ENCODE measurements around the gene WNT6.
"Not testable (repeated sequence)": the region's sequence is repeated elsewhere in the genome, so short reads cannot be mapped to it uniquely, and the experiment has no call there.

WNT6 gene

DNA sequence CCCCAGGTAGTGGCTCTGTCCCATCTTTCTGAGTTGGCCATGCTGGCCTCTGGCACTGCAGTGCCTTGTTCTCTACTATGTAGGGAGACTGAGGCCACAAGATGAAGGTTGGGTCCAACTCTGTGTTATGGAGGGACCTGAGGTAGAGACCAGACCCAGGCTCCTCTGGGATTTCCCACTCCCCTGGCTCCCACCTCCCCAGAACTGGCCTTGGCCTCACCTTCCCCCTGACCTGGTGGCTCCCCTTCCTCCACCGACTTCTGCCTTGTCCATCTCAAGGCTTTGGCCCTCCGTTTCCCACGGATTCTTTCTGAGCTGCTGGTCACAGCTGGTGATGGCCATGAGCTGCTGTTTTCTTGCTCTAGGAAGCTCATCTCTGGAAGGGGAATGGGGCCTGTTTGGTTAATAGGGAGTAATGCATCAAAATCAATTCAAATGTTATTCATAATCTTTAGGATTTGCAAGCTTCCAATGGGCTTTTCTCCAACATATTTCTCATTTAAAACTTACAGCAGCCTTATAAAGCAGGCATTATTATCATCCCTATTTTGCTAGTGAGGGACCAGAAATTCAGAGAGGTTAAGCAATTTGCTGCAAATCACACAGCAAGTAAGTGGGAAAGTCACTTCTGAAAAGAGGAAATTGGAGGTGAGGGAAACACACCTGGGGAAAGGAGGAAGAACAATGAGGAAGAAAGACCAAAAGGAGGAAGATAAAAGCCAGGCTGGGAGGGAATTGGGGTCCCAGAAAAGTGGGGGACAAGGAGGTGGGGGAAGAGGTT is 28.9 kb upstream of the WNT6 start:
- no peak for DNase-seq

DNA sequence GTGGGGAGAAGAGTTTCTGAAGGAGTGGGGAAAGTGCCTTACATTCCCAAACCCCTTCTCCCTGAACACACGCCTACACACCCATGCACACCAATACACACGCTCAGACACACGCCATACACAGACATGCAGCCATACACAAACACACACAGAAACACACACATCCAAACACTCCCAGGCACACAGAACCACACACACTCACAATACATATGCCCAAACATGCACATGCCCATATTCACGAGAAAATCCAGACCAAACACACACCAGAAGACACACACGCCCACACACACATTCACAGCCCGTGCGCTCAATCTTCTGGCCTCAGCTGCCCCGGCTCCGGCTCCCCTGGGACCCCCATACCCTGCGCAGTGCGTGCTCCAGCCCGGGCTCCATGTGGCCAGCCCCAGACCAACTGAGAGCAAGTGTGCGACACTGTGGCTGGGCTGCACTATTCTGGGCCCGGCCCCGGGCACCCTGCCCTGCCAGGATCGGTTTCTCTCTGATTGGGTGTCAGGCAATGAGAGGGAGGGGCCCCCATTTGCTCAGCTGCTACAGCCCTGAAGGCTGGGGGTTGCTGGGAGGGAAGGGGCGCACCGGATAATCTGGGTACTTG is 28.1 kb upstream of the WNT6 start, which contains the start of gene PRKAG3:
TSS of gene PRKAG3 (minus strand) at position 426 of the 613 bp plus-strand sequence.
- DNase-seq: no peak

DNA sequence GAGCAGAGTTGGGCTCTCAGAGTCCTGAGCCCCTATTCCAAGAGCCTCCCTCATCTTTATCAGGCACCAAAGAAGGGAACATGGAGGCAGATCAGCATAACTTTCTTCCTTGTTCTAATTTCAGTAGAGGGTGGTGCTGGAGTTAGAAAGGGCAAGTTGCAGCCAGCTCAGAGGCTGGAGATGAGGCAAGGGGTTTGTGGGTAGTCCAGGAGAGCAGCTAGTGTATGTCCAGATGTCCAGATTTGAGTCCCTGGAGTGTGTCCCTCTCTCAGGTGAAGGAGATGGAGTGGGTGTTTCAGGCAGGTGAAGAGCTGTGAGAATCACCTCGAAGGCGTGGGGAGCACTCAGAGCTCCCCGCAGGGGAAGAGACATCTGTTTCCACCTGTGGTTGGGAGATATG is 27.5 kb upstream of the WNT6 start:
- no peak for DNase-seq

DNA sequence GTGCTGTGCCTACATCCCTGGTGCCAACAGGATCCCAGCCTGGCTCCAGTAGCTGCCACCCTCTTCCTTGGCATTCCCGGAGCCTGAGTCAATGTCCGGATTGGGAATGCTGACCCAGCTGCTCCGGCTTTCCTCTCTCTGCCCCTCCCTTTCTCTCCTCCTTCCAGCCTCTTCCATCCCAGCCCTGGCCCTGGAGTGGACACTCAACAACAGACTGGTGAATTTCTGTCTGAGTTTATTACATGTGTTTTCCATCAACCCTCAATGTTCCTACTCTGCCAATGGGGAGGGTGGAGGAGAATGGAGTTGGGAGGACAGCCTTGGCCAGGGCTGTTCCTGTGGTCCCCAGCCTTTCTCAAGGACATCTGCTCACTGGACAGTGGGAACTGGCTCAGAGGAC is 27.1 kb upstream of the WNT6 start:
- DNase-seq: no peak

DNA sequence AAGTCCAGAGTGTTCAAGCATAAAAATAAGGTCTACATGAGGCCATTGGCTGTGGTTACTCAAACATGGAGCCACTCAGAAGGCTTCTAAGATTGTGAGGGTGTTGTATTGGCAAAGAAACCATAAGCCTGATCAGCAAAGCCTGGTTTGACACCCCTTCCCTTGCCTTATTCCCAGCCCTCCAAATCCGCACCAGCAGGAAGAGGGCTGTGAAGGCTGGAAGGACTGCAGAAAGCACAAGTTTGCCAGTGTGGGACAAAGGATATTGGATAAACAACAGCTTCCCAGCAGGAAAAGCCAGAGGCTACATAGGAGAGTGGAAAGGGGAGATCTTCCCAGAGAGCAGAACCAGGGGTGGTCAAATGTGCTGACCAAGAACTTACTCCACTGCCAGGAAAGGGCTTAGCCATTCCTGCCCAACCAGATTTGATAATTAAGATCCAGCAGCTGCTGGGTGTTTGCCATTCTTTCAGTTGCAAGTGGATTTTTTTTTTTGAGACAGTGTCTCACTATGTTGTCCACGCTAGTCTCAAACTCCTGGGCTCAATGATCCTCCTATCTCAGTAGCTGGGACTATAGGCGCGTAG is 26.5 kb upstream of the WNT6 start:
- no peak for DNase-seq

DNA sequence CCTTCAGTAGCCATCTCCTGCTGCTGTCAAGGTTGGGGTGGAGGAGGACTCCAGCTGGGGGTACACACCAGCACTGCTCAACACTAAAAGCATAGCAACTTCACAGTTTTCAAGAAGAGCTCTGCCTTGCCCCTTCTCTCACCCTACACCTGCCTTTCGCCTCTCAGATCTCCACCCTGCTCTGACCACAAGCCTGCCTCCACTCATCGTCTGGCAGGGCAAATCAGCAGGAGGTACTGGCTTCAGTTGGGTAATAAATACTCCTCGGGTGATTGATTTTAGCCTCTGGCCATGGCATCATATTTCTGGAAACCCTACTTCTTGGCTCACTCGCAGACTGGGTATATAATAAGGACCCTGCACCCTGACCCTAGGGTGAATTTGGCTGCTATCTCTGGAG is 24.9 kb upstream of the WNT6 start:
- no peak for DNase-seq

DNA sequence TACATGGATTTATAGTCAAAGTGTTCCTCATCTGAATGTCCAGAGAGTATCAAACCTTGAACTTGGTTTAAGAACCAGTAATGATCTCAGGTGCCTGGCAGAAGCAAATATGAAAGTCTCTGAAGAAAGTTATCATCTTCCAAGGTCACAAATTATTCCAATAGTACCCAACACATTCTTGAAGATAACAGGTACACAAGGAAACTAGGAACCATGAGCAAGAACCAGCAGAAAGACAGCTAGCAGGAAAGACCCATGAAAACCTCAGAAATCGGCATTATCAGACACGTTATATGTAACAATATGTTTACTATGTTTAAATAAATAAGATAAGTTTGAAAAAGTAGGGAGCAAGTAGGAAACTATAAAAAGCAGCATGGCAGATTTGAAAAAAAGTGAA is 22.1 kb upstream of the WNT6 start:
- no peak for DNase-seq

DNA sequence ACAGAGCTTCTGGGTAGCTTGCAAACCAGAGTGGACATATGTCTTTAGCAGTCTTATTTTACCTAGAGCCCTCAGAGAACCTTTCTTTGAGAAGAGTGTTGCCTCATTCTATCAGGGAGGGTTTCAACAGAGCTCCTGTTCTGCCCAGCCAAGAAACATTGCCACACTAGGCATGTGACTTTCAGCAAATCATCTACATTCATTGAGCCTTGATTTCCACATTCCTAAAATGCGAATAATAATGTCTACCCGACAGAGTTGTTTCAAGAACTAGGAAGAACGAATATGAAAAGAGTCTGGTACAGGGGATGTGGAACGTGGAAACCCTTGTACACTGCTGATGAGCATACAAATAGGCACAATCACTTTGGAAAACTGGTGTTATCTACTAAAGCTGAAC is 20.2 kb upstream of the WNT6 start:
- no peak for DNase-seq

DNA sequence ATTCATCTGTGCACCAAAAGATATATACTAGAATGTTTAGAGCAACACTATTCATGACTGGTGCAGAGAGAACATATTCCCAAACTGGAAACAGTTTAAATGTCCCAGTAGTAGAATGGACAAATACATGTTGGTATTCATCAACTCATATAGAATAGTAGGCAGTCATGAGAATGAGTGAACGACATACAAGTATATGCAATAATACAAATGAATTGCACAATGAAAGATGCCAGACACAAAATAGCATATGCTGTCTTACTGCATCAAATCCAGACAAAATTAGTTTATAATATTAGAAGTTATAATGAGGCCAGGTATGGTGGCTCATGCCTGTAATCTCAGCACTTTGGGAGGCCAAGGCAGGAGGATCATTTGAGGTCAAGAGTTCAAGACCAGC is 19.7 kb upstream of the WNT6 start:
- DNase-seq: no peak

DNA sequence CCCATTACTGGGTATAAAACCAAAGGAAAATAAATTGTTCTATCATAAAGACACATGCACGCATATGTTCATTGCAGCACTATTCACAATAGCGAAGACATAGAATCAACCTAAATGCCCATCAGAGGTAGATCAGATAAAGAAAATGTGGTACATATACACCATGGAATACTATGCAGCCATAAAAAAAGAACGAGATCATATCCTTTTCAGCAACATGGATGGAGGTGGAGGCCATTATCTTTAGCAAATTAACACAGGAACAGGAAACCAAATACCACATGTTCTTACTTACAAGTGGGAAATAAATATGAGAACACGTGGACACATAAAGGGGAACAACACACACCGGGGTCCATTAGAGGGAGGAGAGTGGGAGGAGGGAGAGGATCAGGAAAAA is 15.3 kb upstream of the WNT6 start:
- DNase-seq: not testable (repeated sequence)

DNA sequence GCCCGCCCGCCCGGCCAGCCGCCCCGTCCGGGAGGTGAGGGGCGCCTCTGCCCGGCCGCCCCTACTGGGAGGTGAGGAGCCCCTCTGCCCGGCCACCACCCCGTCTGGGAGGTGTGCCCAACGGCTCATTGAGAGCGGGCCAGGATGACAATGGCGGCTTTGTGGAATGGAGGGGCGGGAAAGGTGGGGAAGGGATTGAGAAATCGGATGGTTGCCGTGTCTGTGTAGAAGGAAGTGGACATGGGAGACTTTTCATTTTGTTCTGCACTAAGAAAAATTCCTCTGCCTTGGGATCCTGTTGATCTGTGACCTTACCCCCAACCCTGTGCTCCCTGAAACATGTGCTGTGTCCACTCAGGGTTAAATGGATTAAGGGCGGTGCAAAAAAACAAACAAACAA is 12.6 kb upstream of the WNT6 start:
- DNase-seq: not testable (repeated sequence)

DNA sequence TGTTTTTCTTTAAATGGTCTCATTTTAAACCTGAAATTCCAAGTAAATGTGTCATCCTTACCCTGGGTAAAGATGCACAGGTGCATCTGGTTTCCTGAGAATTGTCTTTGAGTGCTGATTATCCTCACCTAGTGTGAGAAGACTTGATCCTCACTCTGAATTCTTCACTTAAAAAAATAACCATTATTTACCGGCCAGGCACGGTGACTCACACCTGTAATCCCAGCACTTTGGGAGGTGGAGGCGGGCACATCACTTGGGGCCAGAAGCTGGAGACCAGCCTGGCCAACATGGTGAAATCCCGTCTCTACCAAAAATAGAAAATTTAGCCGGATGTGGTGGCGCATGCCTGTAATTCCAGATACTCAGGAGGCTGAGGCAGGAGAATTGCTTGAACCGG is 9.9 kb upstream of the WNT6 start:
- no peak for DNase-seq

DNA sequence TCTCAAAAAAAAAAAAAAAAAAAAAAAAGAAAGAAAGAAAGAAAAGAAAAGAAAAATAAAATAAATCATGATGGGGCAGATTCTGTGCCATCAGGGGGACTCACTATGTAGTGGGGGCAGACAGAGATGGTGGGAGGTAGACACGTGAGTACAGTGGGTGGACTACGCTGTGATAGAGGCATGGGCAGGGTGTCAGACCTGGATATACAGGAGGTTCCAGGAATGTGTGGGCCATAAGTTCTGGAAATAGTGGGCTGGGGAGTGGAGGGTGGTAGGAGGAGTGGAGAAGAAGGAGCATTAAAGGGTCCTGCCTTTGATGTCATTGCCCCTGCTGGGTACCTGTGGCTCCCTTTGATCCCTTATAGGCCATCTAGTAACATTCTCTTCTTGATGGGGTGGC is 8.8 kb upstream of the WNT6 start:
- no peak for DNase-seq

DNA sequence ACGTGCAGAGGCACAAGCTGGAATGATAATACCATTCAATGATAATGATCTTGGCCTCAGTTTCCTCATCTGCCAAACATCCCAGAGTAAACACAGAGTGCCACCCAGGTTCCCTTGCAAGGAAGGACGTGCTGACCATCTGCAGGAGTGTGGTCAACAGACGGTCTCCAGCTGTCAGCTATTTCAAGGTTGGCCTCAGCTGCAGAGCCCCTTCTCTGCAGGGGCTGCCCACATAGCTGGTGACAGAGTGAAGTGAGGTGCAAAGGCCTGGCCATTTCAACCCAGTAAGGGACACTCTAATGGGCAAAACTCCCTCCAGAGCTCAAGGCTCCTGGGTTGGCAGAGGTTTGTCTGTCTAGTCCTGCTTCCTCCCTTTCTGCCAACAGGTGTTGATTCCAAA is 8.3 kb upstream of the WNT6 start:
- DNase-seq: no peak

DNA sequence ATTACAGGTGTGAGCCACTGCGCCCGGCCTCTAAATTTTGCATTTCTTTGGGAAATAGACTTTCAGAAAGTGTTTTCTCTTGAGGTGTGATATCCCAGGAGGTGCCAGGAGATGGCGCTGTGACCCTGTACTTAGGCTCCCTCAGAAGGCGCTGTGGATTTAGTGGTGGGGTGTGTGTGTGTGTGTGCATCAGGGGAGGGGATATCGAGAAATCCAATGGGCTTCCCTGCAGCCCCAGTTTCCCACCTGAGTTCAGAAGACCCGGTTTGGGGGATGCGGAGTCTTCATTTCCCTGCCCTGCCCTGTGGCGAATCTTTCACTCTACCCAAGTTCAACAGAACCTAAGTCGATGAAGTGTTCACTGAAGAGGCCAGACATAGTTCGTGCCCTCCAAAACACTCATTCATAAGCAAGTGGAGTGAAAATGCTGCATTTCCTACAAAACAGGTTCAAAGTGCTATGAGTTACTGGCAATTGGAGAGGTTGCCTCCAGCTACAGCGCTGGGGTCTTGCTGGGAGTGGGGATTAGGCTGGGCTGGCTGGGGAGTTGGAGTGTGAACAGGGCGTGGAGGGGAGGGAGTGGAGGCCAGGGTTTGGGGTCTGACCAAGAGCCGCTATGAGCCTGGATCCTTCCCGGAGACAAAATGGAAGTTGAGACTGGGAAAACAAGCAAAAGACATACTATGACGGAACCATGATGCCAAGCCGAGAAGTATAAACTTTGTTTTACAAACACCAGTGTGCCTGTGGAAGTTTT is 6.5 kb upstream of the WNT6 start:
- no peak for DNase-seq

DNA sequence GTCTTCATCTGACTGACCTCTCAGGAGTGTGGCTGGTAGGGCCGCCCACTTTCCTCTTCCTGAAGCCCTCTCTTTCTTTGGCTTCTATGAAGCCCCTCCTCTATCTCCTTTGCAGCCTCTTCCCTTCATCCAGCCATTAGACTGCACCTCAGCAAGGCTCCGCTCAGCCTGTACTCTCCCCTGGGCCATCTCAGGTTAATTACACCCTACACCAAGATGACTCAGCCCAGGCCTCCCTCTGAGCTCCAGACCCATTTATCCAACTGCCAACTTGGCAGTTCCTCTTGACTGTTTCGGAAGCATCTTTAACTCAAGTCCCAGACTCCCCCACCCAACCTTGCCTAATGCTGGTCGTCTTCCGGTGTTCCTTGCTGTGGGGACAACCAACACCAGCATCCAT is 5.8 kb upstream of the WNT6 start:
- no peak for DNase-seq

DNA sequence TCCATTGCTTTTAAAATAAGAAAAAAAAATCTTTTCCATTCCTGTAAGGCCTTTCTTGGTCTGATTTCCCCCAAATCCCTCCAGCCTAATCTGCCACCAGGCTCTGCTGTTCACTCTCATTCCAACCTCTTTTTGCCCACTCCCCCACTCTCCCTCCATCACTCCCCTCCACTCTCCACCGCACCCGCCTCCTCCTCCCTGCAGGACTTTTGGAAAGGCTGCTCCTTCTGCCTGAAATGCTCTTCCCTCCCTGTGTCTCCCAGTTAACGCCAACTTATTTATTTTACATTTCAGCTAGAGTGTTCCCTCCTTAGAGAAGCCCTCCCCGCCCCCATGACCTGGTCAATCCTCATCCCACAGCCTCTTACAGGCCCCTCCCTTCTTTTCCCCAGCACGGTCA is 4.7 kb upstream of the WNT6 start:
- no peak for DNase-seq

DNA sequence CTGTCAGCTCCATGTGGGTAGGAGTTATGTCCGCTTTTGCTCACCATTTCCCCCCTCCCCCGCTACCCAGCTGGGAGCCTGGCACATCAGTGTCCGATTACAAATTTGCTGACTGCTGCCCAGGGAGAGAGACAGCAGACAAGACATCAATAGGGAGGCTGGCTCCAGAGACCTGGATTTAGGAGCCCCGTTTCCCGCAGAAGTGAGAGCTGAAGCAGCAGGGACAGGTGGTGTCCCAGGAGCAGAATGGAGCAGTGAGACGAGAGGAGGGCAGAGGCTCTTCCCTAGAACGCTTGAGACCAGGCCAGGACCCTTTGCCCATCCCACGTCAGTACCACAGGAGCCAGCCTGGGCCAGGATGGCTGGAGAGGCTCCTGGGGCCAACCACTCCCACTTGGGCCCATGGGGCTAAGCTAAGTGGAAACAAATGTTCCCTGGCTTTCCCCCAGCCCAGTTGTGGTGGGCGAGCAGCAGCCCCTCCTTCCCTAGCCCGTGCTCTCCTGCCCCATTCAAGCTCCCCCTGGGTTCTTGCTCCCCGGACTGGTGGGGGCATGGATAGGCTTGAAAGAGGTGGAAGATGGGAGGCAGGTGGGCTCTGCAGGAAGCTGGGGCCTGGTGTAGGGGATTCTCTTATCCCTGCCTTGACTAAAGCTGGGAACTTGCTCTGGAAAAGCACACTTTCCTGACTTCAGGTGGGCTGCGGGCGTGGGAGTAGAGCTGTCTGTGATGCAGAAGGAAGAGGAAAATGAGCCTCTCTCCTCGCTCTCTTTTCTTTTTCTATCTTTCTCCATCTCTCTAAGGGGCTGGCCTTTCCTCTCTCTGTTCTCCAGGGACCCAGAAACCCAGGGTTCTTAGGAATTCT is 4.1 kb upstream of the WNT6 start:
- no peak for DNase-seq

DNA sequence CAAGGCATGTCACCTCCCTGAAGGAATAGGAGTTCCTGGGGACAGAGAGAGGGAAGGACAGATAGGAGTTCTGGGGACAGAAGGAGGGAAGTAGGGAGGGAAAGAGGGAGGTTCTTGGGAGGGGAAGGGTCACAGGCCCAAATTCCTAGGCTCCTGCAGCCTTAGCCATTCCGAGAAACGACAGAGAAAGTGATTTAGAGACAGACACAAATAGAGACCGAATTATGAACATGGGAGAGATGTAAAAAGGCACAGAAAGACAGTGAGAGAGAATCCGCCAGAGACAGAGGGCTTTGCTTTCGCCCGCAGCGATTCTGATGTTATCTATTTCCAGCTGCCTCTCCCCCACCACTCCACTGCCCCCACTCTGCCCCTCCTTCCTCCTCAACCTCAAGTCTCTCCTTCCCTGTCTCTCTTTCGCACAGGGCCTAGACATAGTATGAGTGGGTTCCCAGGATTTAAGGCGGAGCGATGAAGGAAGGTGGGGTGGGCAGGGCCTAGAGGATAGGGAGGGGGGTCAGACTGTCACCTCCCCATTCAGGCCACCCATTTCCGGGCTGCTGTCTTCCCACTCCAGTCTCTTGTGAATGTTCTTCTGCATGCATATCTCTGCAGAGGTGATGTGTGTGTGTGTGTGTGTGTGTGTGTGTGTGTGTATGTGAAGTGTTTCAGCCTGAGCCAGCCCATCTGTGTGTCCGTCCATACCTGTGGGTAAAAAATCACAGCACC is 3.3 kb upstream of the WNT6 start:
- no peak for DNase-seq

DNA sequence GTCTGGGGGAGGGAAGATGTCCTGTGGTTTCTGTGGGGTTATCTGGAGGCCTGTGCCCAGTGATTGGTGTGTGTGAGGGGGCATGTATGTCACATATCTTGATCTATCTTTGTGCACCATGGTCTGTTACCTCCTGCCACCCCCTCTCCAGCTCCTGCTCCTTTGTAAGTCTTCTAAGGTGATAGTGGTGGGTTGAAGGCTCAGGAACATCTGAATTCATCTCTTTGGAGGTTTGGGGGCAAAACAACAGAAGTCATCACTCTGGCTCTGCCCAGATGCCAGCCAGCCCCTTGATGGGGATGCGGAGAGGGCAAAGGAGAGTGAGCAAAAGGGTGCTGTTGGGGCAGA is 2.7 kb upstream of the WNT6 start:
- DNase-seq: no peak

DNA sequence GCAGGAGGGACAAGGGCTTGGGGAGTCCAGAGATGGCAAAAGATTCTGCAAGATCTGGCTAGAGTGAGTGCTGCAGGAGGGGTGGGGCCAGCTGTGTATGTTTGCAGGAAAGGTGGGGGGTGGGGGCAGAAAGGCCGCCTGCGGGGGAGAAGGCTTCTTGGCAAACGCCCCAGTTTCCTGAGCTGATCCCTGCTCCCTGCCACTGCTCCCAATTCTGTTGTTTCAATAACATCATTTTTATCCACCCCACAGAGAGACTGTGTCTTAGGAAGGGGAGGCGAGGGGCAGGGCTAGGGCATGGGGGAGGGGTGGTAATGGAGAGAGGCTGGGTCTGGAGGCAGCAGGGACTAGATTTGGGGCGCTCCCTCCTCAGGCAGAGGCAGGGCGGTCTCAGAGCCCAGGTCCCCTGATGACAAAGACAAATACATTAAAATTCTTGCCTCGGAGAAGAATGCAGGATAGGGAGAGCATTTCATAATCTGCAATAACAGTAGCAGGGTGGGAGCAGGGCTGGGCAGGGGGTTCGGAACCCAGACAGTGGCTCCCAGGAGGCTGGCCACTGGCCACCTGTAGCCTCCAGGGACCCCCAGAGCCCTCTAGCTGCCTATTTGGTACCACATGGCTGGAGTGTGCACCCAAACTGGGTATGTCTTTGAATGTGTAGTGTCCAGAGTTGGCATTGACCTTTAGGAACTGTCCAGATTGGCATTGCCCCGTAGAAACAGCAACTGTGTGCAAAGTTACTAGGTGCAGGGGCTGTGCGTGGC is 2.1 kb upstream of the WNT6 start:
- DNase-seq: no peak

DNA sequence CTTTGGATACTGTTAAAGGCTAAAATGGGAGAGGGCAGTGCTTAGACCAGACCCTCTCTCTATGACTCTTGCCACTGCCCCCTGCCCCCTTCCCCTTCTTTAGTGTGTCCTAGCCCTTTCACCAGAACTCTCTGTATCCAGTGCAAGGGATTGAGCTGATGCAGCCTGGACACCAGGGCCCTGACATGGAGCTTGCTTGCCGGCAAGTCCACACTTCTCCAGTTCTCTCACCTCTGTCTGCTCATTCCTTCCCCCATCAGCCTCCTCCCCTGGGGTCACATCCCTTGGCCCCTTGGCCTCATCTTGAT is 1.5 kb upstream of the WNT6 start:
- no peak for DNase-seq
